ENCODE measurements around the gene TUNAR. TPM values are rescaled to one million over a fixed set of nuclear protein-coding genes. Genes with fewer than 3 reads are reported as not detected.

Gene TUNAR
- total RNA-seq, 2 donors from 2014 or later: 26.2 to 30.0 TPM

DNA sequence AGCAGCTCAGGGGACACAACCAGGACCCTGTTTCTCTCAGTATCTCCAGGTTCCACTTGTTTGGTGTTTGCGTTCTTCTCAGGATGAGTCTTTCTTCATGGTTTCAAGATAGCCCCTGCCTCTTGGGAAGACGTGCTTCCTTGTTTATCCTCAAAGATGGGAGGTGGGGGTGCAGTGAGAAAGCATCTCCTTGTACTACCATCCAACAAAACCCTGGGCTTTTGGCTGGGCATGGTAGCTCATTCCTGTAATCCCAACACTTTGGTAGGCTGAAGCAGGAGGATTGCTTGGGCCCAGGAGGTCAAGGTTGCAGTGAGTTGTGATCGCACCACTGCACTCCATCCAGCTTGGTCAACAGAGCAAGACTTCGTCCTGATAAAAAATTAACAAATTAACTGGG lies 21.0 kb upstream of the TUNAR start:
- Mint-ChIP-seq H3K27me3 (ENCODE audit: insufficient read depth) (no peaks in the 10 kb centered on the region), H3K27ac (no peak overlapping the region), H3K4me3 (no peak overlapping the region), H3K4me1 (peaks cover 2% of the 10 kb centered on the region), H3K9me3 (no peaks in the 10 kb centered on the region), H3K36me3 (ENCODE audit: low read depth) (no peaks in the 10 kb centered on the region)
- Histone ChIP-seq H3K4me3 (ENCODE audit: low read length) (no peak overlapping the region), H3K4me1 (ENCODE audit: control insufficient read depth, insufficient read depth, low read length) (no peaks in the 10 kb centered on the region), H3K9ac (ENCODE audit: extremely low read depth, low read length, poor library complexity, severe bottlenecking) (no peak overlapping the region), H3K9me3 (ENCODE audit: control insufficient read depth, low read length) (no peaks in the 10 kb centered on the region), H3K27me3 (ENCODE audit: control insufficient read depth, insufficient read depth, low read length, poor library complexity, severe bottlenecking) (no peaks in the 10 kb centered on the region), H3K27ac (ENCODE audit: low read depth, low read length) (no peak overlapping the region), H3K36me3 (ENCODE audit: control insufficient read depth, insufficient read depth, low read length) (no peaks in the 10 kb centered on the region)
- no peak for DNase-seq
- 94 to 100% methylated on average over 2 to 4 of the region's 4 CpGs for WGBS, 2 experiments (ENCODE audit: insufficient coverage in 1 of 2, insufficient read length in 1 of 2)
- TF ChIP-seq, protein P1, sequence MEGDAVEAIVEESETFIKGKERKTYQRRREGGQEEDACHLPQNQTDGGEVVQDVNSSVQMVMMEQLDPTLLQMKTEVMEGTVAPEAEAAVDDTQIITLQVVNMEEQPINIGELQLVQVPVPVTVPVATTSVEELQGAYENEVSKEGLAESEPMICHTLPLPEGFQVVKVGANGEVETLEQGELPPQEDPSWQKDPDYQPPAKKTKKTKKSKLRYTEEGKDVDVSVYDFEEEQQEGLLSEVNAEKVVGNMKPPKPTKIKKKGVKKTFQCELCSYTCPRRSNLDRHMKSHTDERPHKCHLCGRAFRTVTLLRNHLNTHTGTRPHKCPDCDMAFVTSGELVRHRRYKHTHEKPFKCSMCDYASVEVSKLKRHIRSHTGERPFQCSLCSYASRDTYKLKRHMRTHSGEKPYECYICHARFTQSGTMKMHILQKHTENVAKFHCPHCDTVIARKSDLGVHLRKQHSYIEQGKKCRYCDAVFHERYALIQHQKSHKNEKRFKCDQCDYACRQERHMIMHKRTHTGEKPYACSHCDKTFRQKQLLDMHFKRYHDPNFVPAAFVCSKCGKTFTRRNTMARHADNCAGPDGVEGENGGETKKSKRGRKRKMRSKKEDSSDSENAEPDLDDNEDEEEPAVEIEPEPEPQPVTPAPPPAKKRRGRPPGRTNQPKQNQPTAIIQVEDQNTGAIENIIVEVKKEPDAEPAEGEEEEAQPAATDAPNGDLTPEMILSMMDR (conservative IDR thresholded peaks at IDR 0.05): no peak

DNA sequence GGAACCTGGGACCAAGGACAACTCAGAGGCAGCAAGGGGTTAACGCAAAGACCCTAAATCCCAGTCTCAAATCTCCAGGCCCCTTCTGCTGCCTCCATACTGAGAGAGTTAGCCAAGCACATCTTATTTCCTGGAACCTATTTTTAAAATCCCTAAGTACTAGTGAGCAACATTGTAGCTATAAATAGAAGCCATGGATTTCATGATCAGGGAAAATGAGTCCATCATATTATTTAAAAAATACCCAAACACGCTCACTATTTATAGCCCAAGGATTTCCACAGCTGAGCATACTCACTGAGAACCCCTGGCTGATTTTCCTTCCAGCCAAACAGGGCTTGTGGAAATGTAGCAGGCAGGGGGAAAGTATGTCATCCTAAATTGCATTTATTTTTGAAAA lies 19.4 kb upstream of the TUNAR start:
- TF ChIP-seq, protein P1 (conservative IDR thresholded peaks at IDR 0.05): no peak
- H3K4me1 Mint-ChIP-seq: no peaks in the 10 kb centered on the region
- Histone ChIP-seq H3K27me3 (ENCODE audit: control insufficient read depth, insufficient read depth, low read length, poor library complexity, severe bottlenecking) (no peaks in the 10 kb centered on the region), H3K36me3 (ENCODE audit: control insufficient read depth, insufficient read depth, low read length) (no peaks in the 10 kb centered on the region), H3K4me1 (ENCODE audit: control insufficient read depth, insufficient read depth, low read length) (no peaks in the 10 kb centered on the region), H3K27ac (ENCODE audit: low read depth, low read length) (no peak overlapping the region), H3K4me3 (ENCODE audit: low read length) (no peak overlapping the region), H3K9ac (ENCODE audit: extremely low read depth, low read length, poor library complexity, severe bottlenecking) (no peak overlapping the region), H3K9me3 (ENCODE audit: control insufficient read depth, low read length) (no peaks in the 10 kb centered on the region)
- no peak overlapping the region for H3K27ac Mint-ChIP-seq
- DNase-seq: no peak
- H3K4me3 Mint-ChIP-seq: no peak overlapping the region
- WGBS, 2 experiments (ENCODE audit: insufficient coverage in 1 of 2, insufficient read length in 1 of 2): 95 to 100% methylated on average over 1 to 2 of the region's 2 CpGs
- no peaks in the 10 kb centered on the region for H3K9me3 Mint-ChIP-seq
- H3K27me3 Mint-ChIP-seq (ENCODE audit: insufficient read depth): no peaks in the 10 kb centered on the region
- H3K36me3 Mint-ChIP-seq (ENCODE audit: low read depth): no peaks in the 10 kb centered on the region

DNA sequence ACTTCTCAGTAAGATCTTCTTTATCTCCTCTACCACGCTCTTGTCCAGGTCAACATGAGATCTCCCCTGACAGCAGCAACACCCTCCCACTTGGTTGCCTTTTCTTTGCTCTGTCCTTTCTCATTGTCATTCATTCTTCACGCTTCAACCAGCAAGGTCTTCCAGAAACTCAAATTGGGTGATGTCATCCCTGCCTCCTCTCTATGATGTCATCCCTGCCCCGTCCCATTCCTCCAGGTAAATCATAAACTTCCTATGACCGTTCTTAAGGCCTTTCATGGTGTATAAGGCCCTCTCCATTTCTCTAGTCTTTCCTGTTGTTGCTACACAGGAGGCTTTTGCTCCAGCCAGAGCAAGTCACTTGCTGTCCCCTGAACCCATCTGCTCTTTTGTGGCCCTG lies 17.7 kb upstream of the TUNAR start:
- Mint-ChIP-seq H3K4me3 (no peak overlapping the region), H3K36me3 (ENCODE audit: low read depth) (no peaks in the 10 kb centered on the region), H3K27me3 (ENCODE audit: insufficient read depth) (no peaks in the 10 kb centered on the region), H3K27ac (no peak overlapping the region), H3K9me3 (no peaks in the 10 kb centered on the region), H3K4me1 (no peaks in the 10 kb centered on the region)
- DNase-seq: no peak
- Histone ChIP-seq H3K4me3 (ENCODE audit: low read length) (no peak overlapping the region), H3K4me1 (ENCODE audit: control insufficient read depth, insufficient read depth, low read length) (no peaks in the 10 kb centered on the region), H3K9me3 (ENCODE audit: control insufficient read depth, low read length) (no peaks in the 10 kb centered on the region), H3K36me3 (ENCODE audit: control insufficient read depth, insufficient read depth, low read length) (no peaks in the 10 kb centered on the region), H3K27me3 (ENCODE audit: control insufficient read depth, insufficient read depth, low read length, poor library complexity, severe bottlenecking) (no peaks in the 10 kb centered on the region), H3K27ac (ENCODE audit: low read depth, low read length) (no peak overlapping the region), H3K9ac (ENCODE audit: extremely low read depth, low read length, poor library complexity, severe bottlenecking) (no peak overlapping the region)
- WGBS, 2 experiments (ENCODE audit: insufficient coverage in 1 of 2, insufficient read length in 1 of 2): 80 to 94% methylated on average over 4 of the region's 4 CpGs
- TF ChIP-seq, protein P1 (conservative IDR thresholded peaks at IDR 0.05): no peak

All from endodermal cell (in vitro differentiated cells).